Measurements from ENCODE around the gene COX7A2L.

GRCh38 chr2:42363413-42363812 lies 2.4 kb upstream of the COX7A2L start:
- TF ChIP-seq CTCF (IDR thresholded peaks at IDR 0.05) (no peak), POLR2A (IDR thresholded peaks at IDR 0.05) (no peak)

All from uterus (tissue), 2 donors.